GM06990 (cell line): ENCODE data around the gene SIL1.
"Not testable (repeated sequence)": the region's sequence is repeated elsewhere in the genome, so short reads cannot be mapped to it uniquely, and the experiment has no call there.

ENCODE experiments used
- DNase-seq: peaks from one replicate; pipeline ENCODE4 v3.0.0-alpha.2; 2011; ENCODE audit not compliant: insufficient read length; ENCODE audit errors: extremely low read depth
- H3K27me3 ChIP-seq: replicated peaks from 2 replicates; pipeline ENCODE4 v1.6.0; 2011; ENCODE audit warnings: low read length; ENCODE audit not compliant: control insufficient read depth, insufficient read depth
- H3K36me3 ChIP-seq: 2 replicates; pipeline ENCODE4 v1.5.1; 2011; ENCODE audit warnings: low read length; ENCODE audit not compliant: control insufficient read depth, insufficient read depth
- H3K4me3 ChIP-seq: replicated peaks from 2 replicates; pipeline ENCODE4 v1.5.1; 2011; ENCODE audit warnings: low read depth, mild to moderate bottlenecking, control low read depth, low read length
- CTCF ChIP-seq: IDR thresholded peaks from 2 replicates; pipeline ENCODE4 v1.5.1; 2011; ENCODE audit warnings: low read length, control low read depth, mild to moderate bottlenecking, inconsistent platforms; ENCODE audit not compliant: insufficient read depth, poor library complexity, severe bottlenecking

Gene SIL1

GRCh38 chr5:139167533-139167932, 30.6 kb downstream of the SIL1 start:
- TF ChIP-seq CTCF, result no peak
- H3K27me3 ChIP-seq, result no peaks in the 10 kb centered on the region
- DNase-seq, result no peak
- no peak overlapping the region for H3K4me3 ChIP-seq
- H3K36me3 ChIP-seq, result no peaks in the 10 kb centered on the region

- no peak for DNase-seq
- Histone ChIP-seq H3K36me3 (no peaks in the 10 kb centered on the region), H3K27me3 (no peaks in the 10 kb centered on the region), H3K4me3 (no peak overlapping the region)
- no peak for TF ChIP-seq CTCF
Measured at GRCh38 chr5:139167063-139167462, 31.1 kb downstream of the SIL1 start.

- H3K36me3 ChIP-seq, H3K4me3 ChIP-seq, DNase-seq, H3K27me3 ChIP-seq: not testable (repeated sequence)
Measured at GRCh38 chr5:139164897-139165296, 33.3 kb downstream of the SIL1 start.

GRCh38 chr5:139164020-139164419, 34.1 kb downstream of the SIL1 start:
- no peak for DNase-seq
- no peak for TF ChIP-seq CTCF
- Histone ChIP-seq H3K36me3 (no peaks in the 10 kb centered on the region; the same call in 1 of the 2 replicates), H3K27me3 (no peaks in the 10 kb centered on the region), H3K4me3 (no peak overlapping the region)

DNA sequence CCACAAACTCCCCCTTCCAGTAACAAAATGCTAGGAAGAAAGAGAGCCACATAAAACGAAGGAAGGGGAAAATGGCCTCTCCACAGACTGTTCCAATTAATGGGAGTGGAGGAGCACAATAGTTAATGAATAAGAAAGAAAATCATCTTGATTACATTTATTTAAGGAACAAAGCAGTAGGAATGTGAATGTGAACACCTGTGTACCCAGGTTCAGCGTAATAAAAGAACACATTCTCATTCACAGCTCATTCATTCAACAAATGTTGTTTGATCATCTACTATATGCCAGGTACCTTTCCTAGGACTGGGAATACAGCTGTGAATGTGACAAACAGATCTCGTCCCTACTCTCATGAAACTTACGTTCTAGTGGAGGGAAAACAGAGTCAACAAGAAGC, 35.7 kb downstream of the SIL1 start:
- no peak for TF ChIP-seq CTCF
- H3K4me3 ChIP-seq, result no peak overlapping the region
- no peaks in the 10 kb centered on the region for H3K27me3 ChIP-seq
- no peak for DNase-seq
- H3K36me3 ChIP-seq, result no peaks in the 10 kb centered on the region; the same call in 1 of the 2 replicates

DNA sequence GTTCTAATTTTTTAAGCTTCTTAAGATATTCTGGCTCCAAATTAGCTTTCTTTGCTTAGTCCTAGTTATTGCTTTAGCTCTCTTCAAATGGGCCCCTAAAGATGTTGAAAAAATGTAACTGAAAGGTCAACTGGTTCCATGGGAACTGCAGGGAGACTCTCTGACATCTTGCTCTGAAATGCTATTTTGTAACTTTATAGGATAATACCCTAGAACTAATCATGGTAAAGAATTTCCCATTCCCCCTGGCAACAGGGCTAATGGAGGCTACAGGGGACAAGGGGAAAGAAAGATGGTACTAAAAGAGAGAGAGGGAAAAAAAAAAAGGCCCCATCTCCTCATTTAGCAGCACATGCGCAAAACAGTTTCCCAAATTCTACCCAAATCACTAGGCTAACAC, 39.4 kb downstream of the SIL1 start:
- no peaks in the 10 kb centered on the region for H3K27me3 ChIP-seq
- H3K4me3 ChIP-seq, result no peak overlapping the region
- H3K36me3 ChIP-seq, result peaks cover 1% of the 10 kb centered on the region; the same call in 1 of the 2 replicates
- no peak for DNase-seq
- TF ChIP-seq CTCF, result no peak
